K562 (cell line): Measurements from ENCODE around the gene CTTNBP2. TPM values are rescaled to one million over a fixed set of nuclear protein-coding genes. Genes with fewer than 3 reads are reported as not detected.

Experiments
- ATAC-seq: fragments of 200-7000 bp; cut with Tn5 transposase; 3 replicates; pipeline ENCODE4 v1.9.1; 2020; ENCODE audit warnings: moderate library complexity
- BruUV-seq: library from RNA; stranded (reverse); fragments of 400-500 nt; replicated peaks from 2 replicates; lab custom pipeline; 2021; lab: Mats Ljungman, UMichigan
- CTCF ChIA-PET: fragments of 300-600 bp; formaldehyde crosslinking; extraction: SDS; loops from one replicate; lab custom pipeline; 2021; ENCODE audit warnings: low intra/inter-chr PET ratio; lab: Yijun Ruan, JAX
- POLR2A ChIA-PET: fragments of 300-600, 350-650 bp; sonication (Branson Sonifier 250); formaldehyde crosslinking; extraction: SDS; loops from one replicate; lab custom pipeline; 2021; ENCODE audit warnings: antibody characterized with exemption, inconsistent platforms; lab: Yijun Ruan, JAX
- DNase-seq, 4 experiments: peaks; one replicate each; pipeline versions ENCODE4 v3.0.0 to v3.0.0-alpha.2; 2011 to 2018; ENCODE audit warnings: low spot score in 3 of 4, mixed read lengths in 3 of 4; ENCODE audit errors: extremely low read depth in 1 of 4
- FAIRE-seq: peaks from 2 replicates; lab custom pipeline; 2011; peaks lifted over from hg19 to GRCh38; lab: Jason Lieb, UNC
- H2AFZ ChIP-seq: 2 replicates; pipeline ENCODE4 v1.6.0; 2011; ENCODE audit warnings: low read depth, low read length, control low read depth, inconsistent platforms
- H3K27ac ChIP-seq: fragments of 200-600 bp; 3 replicates; pipeline ENCODE4 v1.8.0; 2011; ENCODE audit warnings: low read depth, mild to moderate bottlenecking, control low read depth, inconsistent platforms, low read length, moderate library complexity, mixed read lengths; ENCODE audit errors: extremely low read depth
- H3K27me3 ChIP-seq, 2 experiments: fragments of 300-600 bp in 1 of 2; 2 replicates in 1 of 2; 3 replicates in 1 of 2; pipeline versions ENCODE4 v1.6.0 to v1.8.0; 2011; ENCODE audit warnings: inconsistent platforms in 2 of 2, low read length in 2 of 2, mild to moderate bottlenecking in 1 of 2, mixed read lengths in 1 of 2, moderate library complexity in 1 of 2; ENCODE audit not compliant: control insufficient read depth in 2 of 2, insufficient read depth in 2 of 2
- H3K36me3 ChIP-seq: fragments of 300-600 bp; 3 replicates; pipeline ENCODE4 v1.8.0; 2011; ENCODE audit warnings: mild to moderate bottlenecking, low read length, inconsistent platforms; ENCODE audit not compliant: control insufficient read depth, insufficient read depth
- H3K4me1 ChIP-seq, 2 experiments: fragments of 200-600 bp in 1 of 2; replicated peaks in 1 of 2; 2 replicates in 1 of 2; 3 replicates in 1 of 2; pipeline versions ENCODE4 v1.5.1 to v1.8.0; 2011; ENCODE audit warnings: inconsistent platforms in 2 of 2, low read length in 2 of 2, mild to moderate bottlenecking in 1 of 2, mixed read lengths in 1 of 2, moderate library complexity in 1 of 2; ENCODE audit not compliant: control insufficient read depth in 2 of 2, insufficient read depth in 2 of 2
- H3K4me2 ChIP-seq: 2 replicates; pipeline ENCODE4 v1.6.1; 2011; ENCODE audit warnings: low read length, control low read depth, inconsistent platforms, mixed read lengths; ENCODE audit not compliant: insufficient read depth
- H3K4me3 ChIP-seq: fragments of 200-600 bp; sonication (generic), shearing (Covaris generic); 2 replicates; pipeline ENCODE4 v1.5.1; 2016; ENCODE audit warnings: control low read depth, inconsistent platforms
- H3K79me2 ChIP-seq: fragments of 200-600 bp; 3 replicates; pipeline ENCODE4 v1.8.0; 2011; ENCODE audit warnings: low read length, inconsistent platforms; ENCODE audit not compliant: control insufficient read depth, insufficient read depth
- H3K9ac ChIP-seq, 2 experiments: 2 replicates each; pipeline versions ENCODE4 v1.6.0 to v1.6.1; 2011; ENCODE audit warnings: low read depth in 2 of 2, low read length in 2 of 2, control low read depth in 1 of 2, inconsistent platforms in 1 of 2, mild to moderate bottlenecking in 1 of 2, mixed read lengths in 1 of 2; ENCODE audit not compliant: insufficient read depth in 1 of 2
- H3K9me1 ChIP-seq: one replicate; pipeline ENCODE4 v1.6.0; 2011; ENCODE audit warnings: inconsistent platforms, mild to moderate bottlenecking, low read length, moderate library complexity; ENCODE audit not compliant: control insufficient read depth, insufficient read depth
- H3K9me3 ChIP-seq: replicated peaks from 2 replicates; pipeline ENCODE4 v1.5.1; 2011; ENCODE audit warnings: low read depth, low read length, inconsistent platforms; ENCODE audit not compliant: control insufficient read depth, insufficient read depth
- H4K20me1 ChIP-seq: replicated peaks from 2 replicates; pipeline ENCODE4 v1.6.1; 2011; ENCODE audit warnings: low read length, inconsistent platforms, mixed read lengths; ENCODE audit not compliant: control insufficient read depth, insufficient read depth
- ARID3B ChIP-seq: fragments of 250-450 bp; sonication (Bioruptor Pico); IDR thresholded peaks from 2 replicates; pipeline ENCODE4 v1.4.0; 2020; ENCODE audit warnings: borderline replicate concordance
- CCNT2 ChIP-seq: IDR thresholded peaks from 2 replicates; pipeline ENCODE4 v1.6.1; 2011; ENCODE audit warnings: borderline replicate concordance, low read depth, mild to moderate bottlenecking, moderate library complexity, mixed read lengths, low read length; ENCODE audit not compliant: insufficient read length; ENCODE audit errors: extremely low read depth
- COPS2 ChIP-seq: fragments of 450-650 bp; conservative IDR thresholded peaks from 2 replicates; pipeline ENCODE4 v1.6.1; 2016; ENCODE audit warnings: mild to moderate bottlenecking, moderate library complexity
- PCBP2 ChIP-seq: fragments of 200-400 bp; formaldehyde crosslinking; IDR thresholded peaks from 2 replicates; pipeline ENCODE4 v1.6.1; 2018; ENCODE audit warnings: low read length, low read depth, mild to moderate bottlenecking, moderate library complexity; ENCODE audit not compliant: poor library complexity, severe bottlenecking
- POLR2H ChIP-seq: IDR thresholded peaks from 2 replicates; pipeline ENCODE4 v1.6.1; 2016; ENCODE audit warnings: missing genetic modification characterization, low read depth, mild to moderate bottlenecking, control low read depth, missing compliant biosample characterization, moderate library complexity
- SMARCA5 ChIP-seq: fragments of 450-650 bp; IDR thresholded peaks from 2 replicates; pipeline ENCODE4 v1.6.1; 2016
- TFE3 ChIP-seq: fragments of 450-650 bp; formaldehyde crosslinking; IDR thresholded peaks from 2 replicates; pipeline ENCODE4 v1.4.0; 2020; ENCODE audit warnings: mild to moderate bottlenecking, mixed read lengths
- WHSC1 ChIP-seq: IDR thresholded peaks from one replicate; pipeline ENCODE4 v1.6.1; 2012; ENCODE audit warnings: low read length, control low read depth, inconsistent platforms
- ZNF584 ChIP-seq: fragments of 200-800 bp; sonication (Bioruptor generic); IDR thresholded peaks from 2 replicates; pipeline ENCODE4 v1.6.1; 2016; ENCODE audit warnings: low read depth, mild to moderate bottlenecking, missing genetic modification characterization, missing compliant biosample characterization
- ZNF639 ChIP-seq, 2 experiments: fragments of 200-800 bp in 1 of 2; sonication (Bioruptor generic) in 1 of 2; sonication (generic) in 1 of 2; formaldehyde crosslinking in 1 of 2; IDR thresholded peaks in 1 of 2; conservative IDR thresholded peaks in 1 of 2; 2 replicates each; pipeline versions ENCODE4 v1.5.0 to v1.6.1; 2016 to 2020; ENCODE audit warnings: missing compliant biosample characterization in 1 of 2, missing genetic modification characterization in 1 of 2, missing genetic modification reagents in 1 of 2
- ZNF764 ChIP-seq: fragments of 250-450 bp; sonication (Bioruptor Pico); IDR thresholded peaks from 2 replicates; pipeline ENCODE4 v1.4.0; 2020; ENCODE audit warnings: low read depth, mild to moderate bottlenecking, moderate library complexity
- WGBS: fragments of 100-300 bp; shearing (Covaris generic); methylation state at CpG from one replicate; pipeline ENCODE4 v1.1.6; 2016; ENCODE audit warnings: low coverage, mixed read lengths; ENCODE audit not compliant: insufficient coverage; ENCODE audit errors: missing lambda C conversion rate; 5-methylcytosine and 5-hydroxymethylcytosine counted together
- in situ Hi-C: fragments of 300-500 bp; cut with MboI; formaldehyde crosslinking; loops from 4 replicates; pipeline ENCODE4 v1.15.0; 2018; ENCODE audit warnings: inconsistent platforms, mixed read lengths
- intact Hi-C: fragments of 100-400 bp; cut with micrococcal nuclease; formaldehyde crosslinking; loops from 2 replicates; pipeline ENCODE4 v1.14.2; 2022
- polyA plus RNA-seq, 8 experiments: library from polyadenylated mRNA; depleted of rRNA in 4 of 8; stranded (reverse) in 5 of 8; unstranded in 3 of 8; fragments of >200 nt; fragmentation: Nextera tagmentation in 2 of 8; fragmentation: Illumina TruSeq in 1 of 8; extraction: Ambion mirVana in 2 of 8; extraction: Trizol in 1 of 8; gene quantifications; 2 replicates each; pipeline versions ENCODE4 v1.2.1 to v1.2.3, GENCODE V29; 2011 to 2014; ENCODE audit warnings: inconsistent platforms in 1 of 8, missing spikeins in 1 of 8
- total RNA-seq, 7 experiments: library from RNA; depleted of rRNA in 6 of 7; stranded (reverse); fragments of >200 nt in 6 of 7; fragmentation: Illumina TruSeq in 2 of 7; extraction: Trizol in 2 of 7; gene quantifications; 2 replicates each; pipeline versions ENCODE4 v1.2.1 to v1.2.3, GENCODE V29; 2011 to 2021; ENCODE audit warnings: low replicate concordance in 1 of 7

Gene CTTNBP2
- total and polyA plus RNA-seq, 9 of the 15 experiments (the other 6 are each of a cell fraction or from before 2014, with no cell fraction given): 0.05 TPM; not detected in 8

GRCh38 chr7:117848941-117849340 is 24.3 kb downstream of the CTTNBP2 start:
- Histone ChIP-seq H3K4me2 (no peak overlapping the region), H2AFZ (no peak overlapping the region), H3K27ac (no peak overlapping the region), H3K9me3 (no peaks in the 10 kb centered on the region), H3K36me3 (no peaks in the 10 kb centered on the region), H4K20me1 (no peaks in the 10 kb centered on the region), H3K4me3 (no peak overlapping the region), H3K79me2 (no peaks in the 10 kb centered on the region), H3K4me1 (no peaks in the 10 kb centered on the region)
- 0% methylated on average over 7 of the region's 7 CpGs for WGBS
- no TSS peak for BruUV-seq
- FAIRE-seq (no peak), ATAC-seq (no peak)
- CTCF ChIA-PET: no interaction called here
- in situ Hi-C loops: no loop called here
- TF ChIP-seq SMARCA5 (no peak), POLR2H (no peak), ZNF639 (CRISPR knock-in tag; conservative IDR thresholded peaks at IDR 0.05 in 1 of 2, IDR thresholded peaks at IDR 0.05 in 1 of 2) (no peak)
- TF ChIP-seq, all 486 proteins: peak for 0
- Histone ChIP-seq H3K27me3 (peaks cover 0 to 9% of the 10 kb centered on the region in 2 experiments; a peak in 3 of 5 replicates), H3K9ac (no peak overlapping the region), H3K9me1 (no peaks in the 10 kb centered on the region)
- POLR2A ChIA-PET: interaction anchor here (0.9 kb wide), 1 partner anchor 21 kb away, joined by 4 read pairs; no protein-coding TSS in a partner anchor
- DNase-seq: no peak
- intact Hi-C loops: no loop called here

- H3K4me1 ChIP-seq: no peaks in the 10 kb centered on the region
- H3K36me3 ChIP-seq: no peaks in the 10 kb centered on the region
- no TSS peak for BruUV-seq
- intact Hi-C loops: no loop called here
- no peak for ATAC-seq
- H3K4me3 ChIP-seq: no peak overlapping the region
- H3K9ac ChIP-seq: no peak overlapping the region
- H2AFZ ChIP-seq: no peak overlapping the region
- no peak overlapping the region for H3K4me2 ChIP-seq
- 0% methylated on average over 2 of the region's 2 CpGs for WGBS
- in situ Hi-C loops: no loop called here
- H3K9me1 ChIP-seq: no peaks in the 10 kb centered on the region
- no peaks in the 10 kb centered on the region for H3K79me2 ChIP-seq
- ChIA-PET CTCF (no interaction called here), POLR2A (no interaction called here)
- no peak for DNase-seq
- no peaks in the 10 kb centered on the region for H3K9me3 ChIP-seq
- no peaks in the 10 kb centered on the region for H4K20me1 ChIP-seq
- no peak for FAIRE-seq
- no peak overlapping the region for H3K27ac ChIP-seq
- H3K27me3 ChIP-seq: peaks cover 0 to 9% of the 10 kb centered on the region in 2 experiments; a peak in 2 of 5 replicates
- TF ChIP-seq TFE3 (CRISPR knock-in tag) (no peak), WHSC1 (no peak), COPS2 (no peak), PCBP2 (no peak), ZNF584 (CRISPR knock-in tag) (no peak), ZNF764 (CRISPR knock-in tag) (no peak), CCNT2 (no peak), ARID3B (CRISPR knock-in tag) (no peak)
Observed at GRCh38 chr7:117844678-117845077, 28.6 kb downstream of the CTTNBP2 start.
